ENCODE measurements around the gene TSPAN2. TPM values are rescaled to one million over a fixed set of nuclear protein-coding genes. Genes with fewer than 3 reads are reported as not detected.

Gene TSPAN2
- total and polyA plus RNA-seq, 2 of the 4 experiments (the other 2 are of a cell fraction), result 0.18 to 0.60 TPM

- no peak overlapping the region for H2BK20ac ChIP-seq (ENCODE audit: low read depth, low read length)
- no peak overlapping the region for H3K14ac ChIP-seq (replicated peaks; ENCODE audit: low read depth, low read length)
- H2BK120ac ChIP-seq (ENCODE audit: low read depth, low read length), result no peak overlapping the region
- H2AFZ ChIP-seq (replicated peaks; ENCODE audit: low read length, poor library complexity), result no peak overlapping the region
- no peak overlapping the region for H2AK5ac ChIP-seq (ENCODE audit: low read depth, low read length)
- DNase-seq (no peak), ATAC-seq (ENCODE audit: low read depth) (no peak)
- H3K9ac ChIP-seq (ENCODE audit: low read depth, low read length), result no peak overlapping the region
- ChIA-PET POLR2A (ENCODE audit: unreplicated experiment) (no interaction called here), CTCF (no interaction called here)
- no peaks in the 10 kb centered on the region for H3K36me3 ChIP-seq (ENCODE audit: control insufficient read depth, insufficient read depth, low read length)
- H4K8ac ChIP-seq (ENCODE audit: low read depth in 2 of 2, low read length in 2 of 2), result no peak overlapping the region
- in situ Hi-C loops (cut with MboI; ENCODE audit: low sequenced_read_pairs) (no loop called here), dilution Hi-C loops (cut with HindIII; ENCODE audit: low sequenced_read_pairs, unreplicated experiment) (no loop called here), intact Hi-C loops (cut with micrococcal nuclease) (no loop called here)
- no peaks in the 10 kb centered on the region for H4K20me1 ChIP-seq (ENCODE audit: insufficient read depth, low read length)
- H3K9me1 ChIP-seq (ENCODE audit: insufficient read depth, low read length), result no peaks in the 10 kb centered on the region
- H3K18ac ChIP-seq (ENCODE audit: low read depth, low read length), result no peak overlapping the region
- H3K23ac ChIP-seq (ENCODE audit: low read depth, low read length), result no peak overlapping the region
- no peaks in the 10 kb centered on the region for H3K9me3 ChIP-seq (ENCODE audit: control insufficient read depth, insufficient read depth, low read length)
- H3K27me3 ChIP-seq (ENCODE audit: control insufficient read depth, insufficient read depth, low read length), result no peaks in the 10 kb centered on the region; the same call in none of the 2 replicates
- no peak overlapping the region for H2BK5ac ChIP-seq (ENCODE audit: low read depth, low read length, poor library complexity, severe bottlenecking)
- no peak overlapping the region for H2AK9ac ChIP-seq (replicated peaks; ENCODE audit: low read depth, low read length, poor library complexity)
- H3K4me1 ChIP-seq (ENCODE audit: control insufficient read depth, insufficient read depth, low read length), result no peaks in the 10 kb centered on the region
- no peak overlapping the region for H4K91ac ChIP-seq (ENCODE audit: insufficient read depth, low read depth, low read length)
- H3K4me3 ChIP-seq (ENCODE audit: insufficient read depth, low read depth, low read length), result no peak overlapping the region
- no peak overlapping the region for H3K27ac ChIP-seq (ENCODE audit: insufficient read depth, low read length)
- H2BK15ac ChIP-seq (ENCODE audit: low read depth, low read length), result no peak overlapping the region
- 86% methylated on average over 5 of the region's 6 CpGs; no CpG with 5 or more reads in 1 of the 2 experiments for WGBS, 2 experiments (ENCODE audit: extremely low coverage in 2 of 2, insufficient read length in 1 of 2)
- BruUV-seq (replicated peaks), result no TSS peak
- no peak overlapping the region for H4K5ac ChIP-seq (ENCODE audit: low read depth, low read length)
- no peak overlapping the region for H3K56ac ChIP-seq (ENCODE audit: extremely low read depth, insufficient read depth, low read length)
- no peak overlapping the region for H3K4me2 ChIP-seq (ENCODE audit: low read depth, low read length)
- H3K79me1 ChIP-seq (ENCODE audit: low read depth in 1 of 2, low read length in 2 of 2), result no peaks in the 10 kb centered on the region
- TF ChIP-seq NFE2L2 (IDR thresholded peaks at IDR 0.05; ENCODE audit: low read depth, low read length) (no peak), USF2 (IDR thresholded peaks at IDR 0.05; ENCODE audit: low read depth, low read length) (no peak)
- no peak overlapping the region for H3K4ac ChIP-seq (ENCODE audit: low read depth, low read length)
These were observed 6.4 kb downstream of the TSPAN2 start for GRCh38 chr1:115082949-115083348.

All from IMR-90 (cell line).